HG03159 (cell line): Measurements from ENCODE around the gene CD2.

Experiments
- ATAC-seq: cut with Tn5 transposase; IDR thresholded peaks from one replicate; pipeline ENCODE4 v1.9.1; 2021; ENCODE audit warnings: mild to moderate bottlenecking, moderate library complexity; ENCODE audit not compliant: unreplicated experiment

Gene CD2

DNA sequence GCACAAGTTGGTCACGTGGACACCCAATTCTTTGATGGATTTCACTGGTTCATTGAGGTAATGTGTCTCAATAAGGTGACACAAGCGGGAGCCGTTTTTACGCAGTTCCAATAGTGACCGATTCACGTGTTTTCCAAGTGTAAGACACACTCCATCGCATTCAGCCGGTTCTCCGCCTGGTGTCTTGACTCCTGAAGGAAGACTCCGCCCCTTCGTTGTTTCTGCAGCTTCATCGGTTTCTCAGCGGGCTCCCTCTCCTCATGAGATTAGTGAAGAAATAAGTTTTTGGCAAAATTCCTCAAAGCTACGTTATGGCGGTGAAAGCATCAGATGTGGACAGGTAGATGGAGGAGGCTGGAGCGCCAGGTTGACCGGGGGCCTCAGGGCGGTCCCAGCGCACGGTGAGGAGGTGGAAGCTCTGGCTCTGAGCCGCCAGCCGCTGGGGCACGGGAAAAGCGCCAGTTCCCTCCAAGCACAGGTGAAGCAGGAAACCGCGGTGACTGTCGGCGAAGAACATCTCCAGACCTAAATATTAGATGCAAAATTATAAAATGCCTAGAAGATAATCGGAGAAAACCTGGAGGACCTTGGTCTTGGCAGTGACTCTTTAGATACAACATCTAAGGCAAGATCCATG is 21.0 kb downstream of the CD2 start:
- no peak for ATAC-seq

DNA sequence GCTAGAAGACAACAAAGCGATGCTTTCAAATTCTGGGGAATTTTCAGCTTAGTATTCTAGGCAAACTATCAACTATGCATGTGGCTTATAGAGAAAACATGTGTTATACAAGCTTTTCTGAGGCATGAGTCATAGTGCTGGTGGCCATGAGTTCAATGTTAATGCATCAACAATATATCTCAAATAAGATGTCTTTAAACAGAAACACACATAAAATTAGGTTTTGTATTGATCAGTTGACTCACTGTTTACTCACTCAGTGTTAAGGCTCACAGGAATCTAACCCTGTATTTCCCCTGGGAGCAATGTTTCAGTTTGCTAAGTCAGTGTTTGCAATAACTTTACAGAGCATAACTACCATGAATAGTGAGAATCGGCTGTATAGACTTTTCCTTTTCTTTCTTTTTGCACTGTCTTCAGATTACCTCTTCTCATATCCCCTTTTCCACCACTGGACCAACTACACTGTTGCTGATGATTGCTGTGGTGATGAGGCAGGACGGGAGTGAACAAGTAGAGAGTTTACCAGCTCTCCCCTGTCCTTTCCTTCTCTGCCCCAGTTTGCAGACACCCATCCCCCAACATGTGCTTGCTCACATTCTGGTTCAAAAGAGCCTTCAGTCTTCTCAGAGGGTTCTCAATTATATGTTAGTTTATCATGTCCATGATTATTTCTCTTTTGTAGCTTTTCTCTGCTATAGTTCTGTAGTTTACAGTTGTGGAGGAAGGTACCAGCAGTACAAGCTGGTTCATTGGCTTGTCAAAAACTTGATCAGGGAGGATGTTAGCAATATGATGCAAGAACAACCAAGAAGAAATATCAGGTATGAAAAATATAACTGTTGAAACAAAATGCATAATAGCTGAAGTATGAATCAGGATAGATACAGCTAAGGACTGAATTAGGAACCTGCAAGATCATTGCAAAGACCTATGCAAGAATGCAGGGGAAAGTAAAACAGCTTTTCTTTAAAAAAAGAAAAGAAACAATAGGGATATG is 23.9 kb downstream of the CD2 start:
- ATAC-seq: no peak

DNA sequence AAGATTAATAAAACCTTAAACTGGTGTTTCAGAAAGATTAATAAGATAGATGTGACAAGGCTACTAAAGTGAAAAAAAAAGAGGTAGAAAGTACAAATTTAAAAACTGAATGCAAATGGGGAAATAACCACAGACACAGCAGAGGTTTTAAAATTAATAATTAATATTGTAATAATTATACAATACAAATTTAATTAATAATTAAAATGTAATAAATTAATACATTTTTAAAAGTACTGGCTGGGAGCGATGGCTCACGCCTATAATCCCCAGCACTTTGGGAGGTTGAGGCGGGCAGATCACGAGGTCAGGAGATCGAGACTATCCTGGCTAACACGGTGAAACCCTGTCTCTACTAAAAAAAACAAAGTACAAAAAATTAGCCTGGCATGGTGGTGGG is 26.8 kb downstream of the CD2 start:
- ATAC-seq: no peak

DNA sequence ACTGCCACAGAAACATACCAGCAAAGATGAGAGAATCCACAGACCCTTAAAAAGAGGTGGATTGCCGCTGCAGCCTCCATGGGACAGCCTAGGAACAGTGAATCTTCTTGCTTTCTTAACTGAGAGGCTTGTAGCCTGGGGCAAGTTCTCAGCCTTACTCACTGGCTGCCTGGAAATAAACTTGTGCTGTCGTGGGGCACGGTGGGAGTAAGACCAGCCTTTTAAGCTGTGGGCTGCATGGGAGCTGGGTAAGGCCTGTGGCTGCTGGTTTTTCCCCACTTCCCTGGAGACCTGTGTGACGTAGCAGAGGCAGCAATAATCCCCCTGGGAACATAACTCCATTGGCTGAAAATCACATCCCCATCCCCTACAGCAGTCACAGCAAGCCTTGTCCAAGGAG is 30.8 kb downstream of the CD2 start:
- ATAC-seq: no peak

DNA sequence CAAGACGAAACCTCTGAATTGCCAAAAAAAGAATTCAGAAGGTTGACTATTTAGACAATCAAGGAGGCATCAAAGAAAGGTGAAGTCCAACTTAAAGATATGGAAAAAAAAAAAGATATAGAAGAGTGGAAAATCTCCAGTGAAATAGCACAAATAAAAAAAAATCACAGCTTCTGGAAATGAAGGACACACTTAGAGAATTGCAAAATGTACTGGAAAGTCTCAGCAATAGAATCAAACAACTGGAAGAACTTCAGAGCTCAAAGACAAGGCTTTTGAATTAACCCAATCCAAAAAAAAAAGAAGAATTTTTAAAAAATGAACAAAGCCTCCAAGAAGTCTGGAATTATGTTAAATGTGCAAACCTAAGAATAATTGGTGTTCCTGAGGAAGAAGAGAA is 31.8 kb downstream of the CD2 start:
- ATAC-seq: no peak

DNA sequence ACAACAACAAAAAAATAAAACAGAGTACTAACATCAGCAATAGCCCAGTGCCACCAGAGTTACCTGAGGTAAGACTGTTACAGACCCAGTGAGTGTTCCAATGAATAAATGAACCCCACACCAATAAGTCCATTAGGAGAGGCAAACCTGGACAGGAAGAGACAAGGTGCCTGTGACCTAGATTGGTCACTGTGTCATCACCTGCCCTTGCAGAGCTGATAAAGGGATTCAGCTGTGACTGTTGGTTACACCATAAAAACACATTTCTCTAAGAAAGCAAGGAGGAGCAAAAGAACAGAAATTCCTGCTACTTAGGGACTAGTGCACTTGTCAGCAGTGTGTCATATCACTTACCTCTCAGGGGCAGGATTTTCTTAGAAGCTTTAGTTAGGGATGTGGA is 37.5 kb downstream of the CD2 start:
- no peak for ATAC-seq

DNA sequence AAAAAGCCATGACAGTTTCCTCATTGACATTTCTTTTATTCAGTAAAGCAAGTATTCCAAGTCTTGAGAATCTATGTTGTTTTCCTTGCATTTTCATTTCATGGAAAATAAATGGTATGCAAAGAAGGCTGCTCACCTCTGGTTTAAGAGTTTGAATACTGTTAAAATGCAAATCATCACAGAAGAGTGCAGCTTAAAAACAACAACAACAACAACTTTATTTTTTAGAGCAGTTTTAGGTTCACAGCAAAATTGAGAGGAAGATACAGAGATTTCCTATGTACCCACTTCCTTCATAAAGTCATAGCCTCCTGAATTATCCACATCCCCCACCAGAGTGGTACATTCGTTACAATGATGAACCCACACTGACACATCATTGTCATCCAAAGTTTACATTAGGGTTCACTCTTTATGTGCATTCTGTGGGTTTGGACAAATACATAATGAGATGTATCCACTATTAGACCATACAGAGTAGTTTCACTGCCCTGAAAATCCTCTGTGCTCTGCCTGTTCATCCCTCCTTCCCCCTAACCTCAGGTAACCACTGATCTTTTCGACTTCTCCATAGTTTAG is 39.2 kb downstream of the CD2 start:
- no peak for ATAC-seq

DNA sequence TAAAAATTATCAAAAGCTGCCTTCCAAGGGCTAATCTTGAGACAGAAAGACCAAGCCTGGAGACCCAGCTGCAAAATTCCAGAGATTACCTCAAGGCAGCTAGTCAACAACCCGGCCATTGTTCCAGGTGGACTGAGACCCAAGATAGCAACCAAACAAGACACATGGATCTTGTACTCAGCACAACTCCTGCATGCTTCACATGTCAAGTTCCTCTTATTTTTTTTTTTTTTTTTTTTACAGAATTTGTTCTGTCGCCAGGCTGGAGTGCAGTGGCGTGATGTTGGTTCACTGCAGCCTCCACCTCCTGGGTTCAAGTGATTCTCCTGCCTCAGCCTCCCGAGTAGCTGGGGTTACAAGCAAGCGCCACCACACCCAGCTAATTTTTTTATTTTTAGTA is 40.1 kb downstream of the CD2 start:
- ATAC-seq: no peak

DNA sequence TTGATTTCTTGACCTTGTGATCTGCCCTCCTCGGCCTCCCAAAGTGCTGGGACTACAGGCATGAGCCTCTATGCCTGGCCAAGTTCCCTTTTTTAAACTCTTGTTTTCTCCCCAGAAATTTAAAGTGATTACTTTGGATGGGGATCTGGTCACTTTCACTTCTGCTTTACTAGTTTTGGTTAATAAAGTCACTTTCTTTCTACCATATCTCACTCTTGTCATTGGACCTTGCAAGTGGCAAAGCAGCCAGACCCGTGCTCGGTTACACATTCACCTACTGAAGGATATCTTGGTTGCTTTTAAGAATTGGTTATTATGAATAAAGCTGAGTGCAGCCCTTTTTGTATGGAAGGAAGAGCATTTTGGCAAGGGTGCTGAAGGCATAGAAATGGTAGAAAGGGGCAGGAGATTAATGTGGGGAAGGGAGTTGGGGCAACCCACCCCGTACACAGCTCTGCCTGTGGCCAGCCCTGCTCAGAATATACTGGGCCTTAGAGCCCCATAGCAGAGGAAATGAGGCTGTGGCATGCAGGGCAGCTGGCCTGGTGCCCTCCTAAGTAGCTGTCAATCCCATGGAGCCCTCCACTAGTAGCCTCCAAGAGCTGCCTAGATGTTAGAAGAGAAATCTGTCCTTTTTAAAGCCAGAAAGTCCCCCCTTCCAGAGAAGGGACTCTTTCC is 40.7 kb downstream of the CD2 start:
- ATAC-seq: peak; percentile 93

DNA sequence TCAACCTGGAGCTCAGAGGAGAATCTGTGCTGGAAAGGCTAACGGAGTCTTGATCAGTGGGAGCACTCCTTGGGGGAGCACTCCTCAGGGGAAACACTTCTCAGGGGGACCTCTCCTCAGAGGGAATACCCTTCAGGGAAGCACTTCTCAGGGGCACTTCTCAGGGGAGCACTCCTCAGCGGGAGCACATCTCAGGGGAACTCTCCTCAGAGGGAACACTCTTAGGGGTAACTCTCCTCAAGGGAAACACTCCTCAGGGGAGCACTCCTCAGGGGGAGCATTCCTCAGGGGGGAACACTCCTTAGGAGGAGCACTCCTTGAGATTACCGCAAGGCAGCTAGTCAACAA is 41.2 kb downstream of the CD2 start:
- no peak for ATAC-seq

DNA sequence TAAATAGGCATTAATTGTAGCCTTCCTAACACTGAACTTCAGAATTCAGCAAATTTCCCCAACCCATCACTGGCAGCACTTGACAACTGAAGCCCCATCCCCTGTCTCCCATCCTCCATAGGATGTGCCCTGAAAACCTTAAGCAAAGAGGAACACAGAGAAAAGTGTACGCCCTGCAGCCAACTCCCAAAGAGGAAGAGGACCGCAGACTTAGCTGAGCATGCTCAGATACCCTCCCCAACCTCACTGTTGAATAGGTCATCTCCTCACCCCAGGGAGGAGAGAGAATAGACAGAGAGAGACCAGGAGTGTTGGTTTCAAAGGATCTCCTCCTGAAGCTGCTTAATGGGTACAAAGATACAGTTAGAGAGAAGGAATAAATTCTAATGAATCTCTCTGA is 50.5 kb downstream of the CD2 start:
- no peak for ATAC-seq

DNA sequence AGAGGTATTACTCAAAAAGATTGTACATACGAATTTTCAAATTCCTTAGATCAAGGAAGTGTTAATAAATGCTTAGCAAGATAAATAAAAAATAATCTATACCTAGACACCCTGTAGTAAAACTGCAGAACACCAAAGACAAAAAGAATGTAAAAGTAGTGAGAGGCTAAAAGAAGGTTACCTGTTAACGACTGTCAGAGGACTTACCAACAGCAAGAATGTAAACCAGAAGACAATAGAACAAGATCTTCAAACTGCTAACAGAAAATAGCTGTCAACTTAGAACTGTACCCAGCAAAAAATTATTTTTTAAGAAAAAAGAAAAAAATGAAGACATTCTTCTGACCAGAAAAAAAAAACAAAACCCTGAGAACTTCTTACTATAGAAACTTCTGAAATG is 51.2 kb downstream of the CD2 start:
- ATAC-seq: no peak

DNA sequence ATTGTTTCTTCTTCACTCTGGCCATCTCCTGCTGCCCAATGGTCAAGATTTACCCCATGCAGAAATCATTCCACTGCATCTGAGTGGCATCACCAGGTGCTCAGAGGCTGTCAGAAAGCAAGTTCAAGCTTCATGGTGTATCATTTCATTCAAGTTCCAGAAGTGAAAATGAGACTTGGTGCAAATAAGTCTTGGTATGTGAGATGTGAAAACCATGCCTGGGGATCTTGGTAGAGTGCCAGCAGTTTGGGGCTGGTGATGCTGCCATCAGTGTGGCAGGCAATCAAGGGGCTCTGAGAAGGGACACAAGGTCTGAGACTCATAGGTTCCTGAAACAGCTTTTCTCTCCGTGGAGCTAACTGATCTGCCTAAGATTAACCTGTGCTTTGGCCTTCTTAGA is 52.0 kb downstream of the CD2 start:
- peak; percentile 58 for ATAC-seq

DNA sequence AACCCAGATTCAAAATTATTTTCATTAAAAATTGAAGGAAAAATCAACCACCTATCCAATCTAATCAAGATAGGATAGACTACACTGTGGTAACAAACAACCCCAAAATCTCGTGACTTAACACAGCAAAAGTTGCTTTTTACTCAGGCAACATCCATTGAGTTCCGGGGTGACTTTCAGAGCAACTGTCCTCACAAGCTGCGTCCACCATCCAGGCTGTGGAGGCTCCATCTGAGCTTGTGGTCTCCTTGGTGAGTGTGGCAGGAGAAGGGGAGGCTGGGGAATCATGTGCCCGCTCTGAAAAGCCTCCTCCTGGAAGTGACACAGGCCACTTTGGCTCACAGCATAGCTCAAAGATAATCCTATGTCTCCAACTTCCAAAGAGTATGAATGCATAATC is 52.4 kb downstream of the CD2 start:
- ATAC-seq: no peak

DNA sequence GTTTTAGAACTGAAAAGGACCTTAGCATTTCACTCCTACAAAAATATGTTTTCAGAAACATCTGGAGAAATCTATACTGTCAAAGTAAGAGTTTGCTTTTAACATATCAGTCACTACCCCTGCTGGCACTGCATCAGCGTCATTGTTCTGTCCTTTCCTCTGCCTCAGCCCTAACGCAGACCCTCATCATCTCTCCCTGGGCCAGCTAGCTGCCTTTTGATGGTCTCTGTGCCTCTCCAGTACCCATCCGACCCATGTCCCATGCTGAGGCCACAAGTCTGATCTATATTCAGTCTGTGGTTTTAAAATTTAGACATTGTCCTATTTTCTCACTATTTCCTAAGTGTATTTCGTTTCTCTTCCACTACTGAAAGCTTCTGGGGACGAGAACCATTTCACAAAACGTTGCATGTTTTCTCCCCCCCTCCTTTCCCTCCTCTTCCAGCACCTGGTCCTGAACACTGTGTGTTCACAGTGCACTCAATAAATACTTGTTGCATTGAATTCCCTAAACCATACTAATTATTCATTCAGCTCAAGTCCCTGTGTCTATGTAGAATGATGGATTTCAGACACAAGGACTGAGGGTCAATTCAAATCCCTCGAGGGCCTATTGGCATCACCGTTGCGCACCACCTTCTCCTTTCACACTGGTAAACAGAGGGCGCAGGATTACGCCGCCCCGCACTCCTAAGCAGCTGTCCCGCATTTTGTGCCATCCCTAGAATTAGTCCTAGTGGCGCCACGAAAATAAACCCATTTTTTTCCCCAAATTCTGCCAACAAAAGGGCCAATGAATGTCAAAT is 53.4 kb downstream of the CD2 start:
- no peak for ATAC-seq

DNA sequence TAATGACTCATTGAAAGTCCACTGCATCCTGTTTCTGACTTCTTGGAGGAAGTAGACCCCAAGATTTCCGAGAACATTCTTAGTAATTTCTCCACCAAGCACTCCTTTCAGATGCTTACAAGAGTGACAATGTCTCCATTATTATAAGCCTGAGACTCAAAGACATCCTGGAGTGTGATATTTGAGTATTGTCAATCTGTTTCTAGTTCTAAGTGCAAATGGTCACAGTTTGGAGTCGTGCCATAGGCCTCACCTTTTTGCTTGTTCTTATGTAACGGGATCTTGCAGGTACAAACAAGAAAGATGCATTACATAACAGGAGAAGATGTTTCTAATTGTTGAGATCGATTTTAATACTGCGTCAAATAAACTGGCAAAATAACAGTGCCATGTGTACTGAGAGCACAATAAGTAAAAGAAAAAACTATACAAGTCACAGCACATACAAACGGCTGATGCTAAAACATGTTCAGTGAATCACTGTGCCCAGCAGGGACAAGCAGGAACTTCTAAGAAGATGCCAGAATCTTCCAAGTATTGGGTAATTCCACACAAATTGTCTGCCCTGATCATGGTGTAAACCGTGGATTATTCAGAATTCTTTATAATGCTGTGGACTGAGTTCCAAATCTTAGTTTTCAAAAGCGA is 54.1 kb downstream of the CD2 start:
- ATAC-seq: no peak

DNA sequence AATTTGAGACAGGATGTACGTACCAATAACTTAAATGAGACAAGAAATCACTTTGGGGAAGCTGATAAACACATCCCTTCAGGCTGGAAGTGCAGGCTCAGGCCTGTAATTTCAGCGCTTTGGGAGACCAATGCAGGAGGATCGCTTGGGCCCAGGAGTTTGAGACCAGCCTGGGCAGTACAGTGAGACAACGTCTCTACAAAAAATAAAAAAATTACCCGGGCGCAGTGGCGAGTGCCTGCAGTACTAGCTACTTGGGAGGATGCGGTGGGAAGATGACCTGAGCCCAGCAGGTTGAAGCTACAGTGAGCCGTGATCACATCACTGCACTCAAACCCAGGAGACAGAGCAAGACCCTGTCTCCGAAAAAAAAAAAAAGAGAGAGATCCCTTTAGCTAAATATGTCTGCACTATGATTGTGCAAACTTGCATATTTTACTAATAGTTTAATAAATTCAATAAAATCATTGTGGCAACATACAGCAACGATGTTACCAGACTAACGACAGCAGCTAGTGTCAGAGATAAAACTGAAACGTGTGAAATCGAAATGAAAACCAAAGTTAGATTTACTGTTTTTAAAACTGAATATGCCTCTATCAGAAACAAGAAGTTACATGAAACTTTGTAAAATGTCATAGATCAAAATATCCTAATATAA is 54.7 kb downstream of the CD2 start:
- no peak for ATAC-seq

DNA sequence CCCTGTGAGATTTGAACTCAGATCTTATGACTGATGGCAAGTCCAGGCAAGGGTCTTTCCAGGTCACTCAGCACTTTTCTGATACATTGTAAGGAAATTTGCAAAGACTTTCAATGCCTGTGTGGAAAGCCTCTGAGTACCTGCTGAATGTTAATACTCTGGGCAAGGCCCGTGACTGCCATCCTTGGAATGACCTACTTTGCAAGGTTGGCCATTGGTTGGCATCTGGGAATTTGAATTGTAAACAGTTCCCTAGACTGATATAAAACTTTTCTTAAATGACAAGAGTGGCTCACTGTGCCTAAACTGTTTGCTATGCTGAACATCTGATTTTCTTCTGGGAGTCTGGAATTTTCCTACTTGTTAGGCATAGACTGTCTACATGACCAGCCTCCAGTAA is 57.1 kb downstream of the CD2 start:
- ATAC-seq: no peak

DNA sequence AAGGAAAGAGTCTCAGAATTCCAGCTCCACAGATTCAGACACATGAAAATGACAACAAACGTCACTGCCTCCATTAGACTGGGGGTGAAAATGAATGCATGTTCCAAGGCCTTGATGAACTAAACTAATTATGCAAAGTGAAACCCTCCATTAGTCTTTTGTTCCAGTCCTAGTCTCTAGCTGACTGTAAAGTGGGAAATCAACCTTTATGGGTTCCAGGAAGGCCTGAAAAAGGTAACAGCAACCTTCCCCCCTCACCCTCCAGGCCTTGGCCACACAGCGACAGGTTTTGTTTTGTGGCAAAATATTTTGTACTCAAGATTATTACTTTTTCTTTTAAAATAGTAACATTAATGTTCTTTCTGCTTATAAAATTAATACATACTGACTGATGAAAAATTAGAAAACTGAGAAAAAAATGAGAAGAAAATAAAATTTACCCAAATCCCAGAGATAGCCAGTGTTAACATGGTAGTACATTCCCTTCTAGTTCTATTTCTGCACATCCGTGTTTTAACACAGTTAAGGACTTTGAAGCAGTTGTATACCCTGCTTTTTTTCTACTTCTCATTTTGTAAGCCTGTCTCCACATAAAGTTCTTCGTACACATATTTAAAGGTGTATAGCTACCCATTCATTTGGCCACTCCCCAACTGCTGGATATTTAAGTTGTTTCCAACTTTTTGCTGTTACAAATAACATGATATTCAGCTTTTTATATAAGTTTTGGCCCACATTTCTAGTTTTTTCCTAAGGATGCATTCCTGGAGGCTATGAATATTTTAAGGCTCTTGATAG is 60.9 kb downstream of the CD2 start:
- ATAC-seq: no peak
